ENCODE results near the gene PSMB7.
"Not testable (repeated sequence)": the region's sequence is repeated elsewhere in the genome, so short reads cannot be mapped to it uniquely, and the experiment has no call there.

Gene PSMB7

DNA sequence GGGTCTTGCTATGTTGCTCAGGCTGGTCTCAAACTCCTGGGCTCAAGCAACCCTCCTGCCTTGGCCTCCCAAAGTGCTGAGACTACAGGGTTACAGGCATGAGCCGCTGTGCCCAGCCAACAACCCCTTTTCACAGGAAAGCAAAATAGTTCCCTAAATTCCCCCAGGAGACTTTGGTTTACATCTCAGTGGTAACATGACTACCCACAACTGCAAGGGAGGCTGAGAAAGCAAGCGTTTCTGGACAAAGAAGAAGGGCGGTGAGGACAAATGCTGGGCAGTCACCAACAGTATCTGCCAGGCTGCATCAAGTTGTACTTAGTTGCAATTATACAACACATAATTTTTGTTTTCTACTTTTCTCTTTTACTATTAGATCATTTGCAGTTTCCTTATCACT is 27.6 kb upstream of the PSMB7 start:
- DNase-seq: no peak

- DNase-seq: no peak
These were observed 27.1 kb upstream of the PSMB7 start for GRCh38 chr9:124442379-124442778.

DNA sequence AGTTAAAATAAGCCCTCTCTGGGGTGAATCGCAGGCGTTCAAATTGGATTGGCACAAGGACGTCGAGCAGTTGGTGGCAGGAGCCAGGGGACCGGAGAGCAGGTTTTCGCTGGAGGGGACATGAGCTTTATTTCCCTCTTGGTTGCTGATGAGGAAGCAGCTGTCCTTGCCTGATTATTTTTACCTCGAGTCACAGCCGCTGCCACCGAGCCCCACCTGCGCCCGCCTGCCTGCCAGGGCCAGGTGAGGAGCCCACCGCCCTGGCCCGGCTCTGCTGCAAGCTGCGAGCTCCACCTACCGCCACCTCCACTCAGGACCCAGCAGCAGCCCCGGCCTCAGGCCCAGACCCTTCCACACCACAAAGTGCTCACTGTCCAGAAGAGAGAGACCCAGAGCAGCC is 26.0 kb upstream of the PSMB7 start:
- no peak for DNase-seq

DNA sequence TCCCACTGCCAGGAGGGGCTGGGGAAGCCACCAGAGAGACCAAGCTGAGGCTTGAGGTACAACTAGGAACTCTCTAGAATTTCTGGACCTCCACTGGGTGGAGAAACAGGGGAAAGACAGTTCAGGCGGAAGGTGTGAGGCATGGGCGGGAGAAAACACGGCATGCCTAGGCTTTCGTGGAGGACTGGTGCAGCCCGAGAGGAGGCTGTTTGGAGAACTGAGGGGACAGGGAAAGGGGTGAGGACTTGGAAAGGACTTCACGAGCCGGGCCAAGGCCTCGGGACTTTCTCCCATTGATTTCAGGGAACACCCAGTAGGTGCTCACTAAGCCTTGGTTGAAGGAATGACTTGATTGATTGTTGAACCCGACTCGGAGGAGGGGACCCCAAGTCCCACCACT is 25.5 kb upstream of the PSMB7 start:
- no peak for DNase-seq

GRCh38 chr9:124439686-124440243 is 24.5 kb upstream of the PSMB7 start:
- no peak for DNase-seq

DNA sequence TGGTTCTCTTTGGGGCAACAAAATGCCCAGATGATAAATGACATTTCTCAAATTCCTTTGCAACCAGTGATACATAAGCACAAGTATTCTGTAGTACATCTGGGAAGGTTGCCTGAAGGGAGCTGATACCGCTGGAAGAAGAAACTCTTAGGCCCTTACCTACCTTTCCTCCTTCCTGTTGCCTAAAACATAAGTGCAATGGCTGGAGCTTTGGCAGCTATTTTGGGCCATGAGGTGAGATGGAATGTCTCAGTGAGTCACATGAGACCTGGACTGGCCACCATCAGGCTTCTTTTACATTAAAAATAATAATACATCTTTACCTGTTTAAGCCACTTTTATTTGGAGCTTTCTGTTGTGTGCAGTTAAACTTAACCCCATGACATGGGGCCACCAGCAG is 23.8 kb upstream of the PSMB7 start:
- DNase-seq: no peak

DNA sequence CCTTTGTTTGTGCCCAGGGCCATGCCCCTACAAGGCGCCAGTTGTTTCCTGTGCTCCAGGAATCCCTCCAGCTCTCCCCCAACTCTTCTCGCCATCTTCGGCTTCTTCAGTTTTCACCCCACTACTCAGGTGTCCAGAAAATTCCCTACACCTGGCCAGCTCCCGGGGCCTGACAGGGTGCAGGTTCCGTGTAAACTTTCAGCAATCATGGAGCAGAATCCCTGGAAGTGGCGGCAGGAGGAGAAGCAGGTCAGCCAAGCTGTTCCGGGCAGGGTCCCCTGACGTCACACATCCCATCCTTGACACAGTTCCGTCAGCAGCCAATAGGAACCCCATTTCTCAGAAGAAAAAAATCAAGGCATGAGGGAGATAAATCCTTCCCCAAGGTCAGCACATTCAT is 22.8 kb upstream of the PSMB7 start:
- DNase-seq: no peak

- no peak for DNase-seq
These were observed 21.8 kb upstream of the PSMB7 start for GRCh38 chr9:124437086-124437485.

GRCh38 chr9:124436320-124436719 is 21.1 kb upstream of the PSMB7 start:
- DNase-seq: no peak

- no peak for DNase-seq
These were observed 14.3 kb upstream of the PSMB7 start for GRCh38 chr9:124429530-124429867.

DNA sequence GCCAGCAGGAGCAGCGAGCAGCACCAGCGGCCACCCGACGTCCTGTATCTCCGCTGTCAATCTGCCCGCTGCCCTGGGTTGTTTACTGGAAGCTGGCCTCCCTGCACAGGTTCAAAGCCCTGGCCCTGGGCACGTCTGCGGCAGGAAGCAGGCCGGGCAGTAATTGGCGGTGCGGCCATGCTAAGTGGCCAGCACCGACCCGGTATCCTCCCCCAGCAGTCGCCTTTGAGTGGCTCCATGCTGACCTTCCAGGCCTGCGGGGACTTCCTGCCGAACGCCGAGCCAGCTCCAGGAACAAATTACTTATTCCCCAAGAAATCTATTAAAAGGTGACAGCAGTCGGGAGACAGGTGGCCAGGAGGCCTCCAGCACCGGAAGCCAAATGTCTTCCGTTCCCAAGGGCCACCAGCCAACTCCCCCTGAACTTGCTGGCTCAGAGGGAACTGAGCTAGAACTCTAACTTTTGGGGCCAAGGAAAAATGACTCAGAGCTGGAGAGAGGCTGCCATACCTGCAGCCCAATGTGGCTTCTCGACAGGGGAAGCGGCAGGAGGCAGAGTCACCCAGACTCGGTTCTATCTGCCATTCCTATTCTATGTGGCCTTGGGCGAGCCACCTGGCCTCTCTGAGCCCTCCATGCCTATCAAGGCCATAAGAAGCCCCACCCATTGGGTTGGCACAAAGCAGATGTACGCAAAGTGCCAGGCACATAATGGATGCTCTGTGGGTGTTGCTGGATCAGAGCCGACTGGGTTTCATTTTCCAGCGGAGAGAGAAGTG is 13.7 kb upstream of the PSMB7 start:
- no peak for DNase-seq

- DNase-seq: no peak
These were observed 12.0 kb upstream of the PSMB7 start for GRCh38 chr9:124427281-124427680.

- no peak for DNase-seq
These were observed 11.1 kb upstream of the PSMB7 start for GRCh38 chr9:124426361-124426760.

DNA sequence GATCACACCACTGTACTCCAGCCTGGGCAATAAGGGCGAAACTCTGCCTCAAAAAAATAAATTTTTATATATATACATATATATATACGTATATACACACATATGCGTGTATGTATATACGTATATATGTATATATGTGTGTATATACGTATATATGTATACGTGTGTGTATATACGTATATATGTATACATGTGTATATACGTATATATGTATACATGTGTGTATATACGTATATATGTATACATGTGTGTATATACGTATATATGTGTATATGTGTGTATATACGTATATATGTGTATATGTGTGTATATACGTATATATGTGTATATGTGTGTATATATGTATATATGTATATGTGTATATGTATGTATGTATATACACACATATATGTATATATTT is 10.5 kb upstream of the PSMB7 start:
- DNase-seq: not testable (repeated sequence)

DNA sequence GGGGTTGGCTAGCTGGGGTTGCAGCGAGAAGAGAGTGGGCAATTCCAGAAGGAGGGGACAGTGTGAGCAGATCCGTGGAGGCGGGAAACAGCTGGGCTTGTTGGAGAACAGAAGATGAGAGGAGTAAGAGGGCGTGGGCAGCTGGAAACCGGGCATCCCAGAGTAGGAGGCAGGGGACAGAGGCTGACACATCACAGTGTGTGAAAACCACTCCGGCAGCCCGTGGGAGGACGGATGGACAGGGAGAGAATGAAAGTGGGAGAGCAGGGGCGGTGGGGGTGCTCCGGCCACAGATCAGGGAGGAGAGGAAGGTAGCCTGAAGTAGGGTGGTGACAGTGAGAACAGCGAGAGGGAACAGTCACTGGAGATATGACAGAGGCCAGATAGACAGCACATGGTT is 8.3 kb upstream of the PSMB7 start:
- DNase-seq: no peak

DNA sequence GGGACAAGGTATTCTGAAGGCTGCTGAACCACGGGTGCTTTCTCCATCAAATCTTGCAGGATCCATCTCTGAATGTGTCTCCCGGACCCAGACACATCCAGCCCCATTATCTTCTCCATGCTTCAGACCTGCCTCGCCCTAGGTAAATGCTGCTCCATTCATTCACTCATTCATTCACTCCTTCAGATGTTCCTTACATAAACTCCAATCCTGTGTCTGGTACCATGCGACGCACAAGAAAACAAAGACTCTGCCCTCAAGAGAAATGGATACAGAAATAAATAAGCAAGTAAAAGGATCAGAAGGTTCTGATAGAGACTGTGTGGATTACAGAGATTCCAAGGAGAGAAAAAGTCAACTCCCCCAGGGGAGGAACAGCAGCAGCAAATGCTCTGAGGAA is 7.9 kb upstream of the PSMB7 start:
- no peak for DNase-seq

- no peak for DNase-seq
These were observed 5.8 kb upstream of the PSMB7 start for GRCh38 chr9:124420991-124421543.

DNA sequence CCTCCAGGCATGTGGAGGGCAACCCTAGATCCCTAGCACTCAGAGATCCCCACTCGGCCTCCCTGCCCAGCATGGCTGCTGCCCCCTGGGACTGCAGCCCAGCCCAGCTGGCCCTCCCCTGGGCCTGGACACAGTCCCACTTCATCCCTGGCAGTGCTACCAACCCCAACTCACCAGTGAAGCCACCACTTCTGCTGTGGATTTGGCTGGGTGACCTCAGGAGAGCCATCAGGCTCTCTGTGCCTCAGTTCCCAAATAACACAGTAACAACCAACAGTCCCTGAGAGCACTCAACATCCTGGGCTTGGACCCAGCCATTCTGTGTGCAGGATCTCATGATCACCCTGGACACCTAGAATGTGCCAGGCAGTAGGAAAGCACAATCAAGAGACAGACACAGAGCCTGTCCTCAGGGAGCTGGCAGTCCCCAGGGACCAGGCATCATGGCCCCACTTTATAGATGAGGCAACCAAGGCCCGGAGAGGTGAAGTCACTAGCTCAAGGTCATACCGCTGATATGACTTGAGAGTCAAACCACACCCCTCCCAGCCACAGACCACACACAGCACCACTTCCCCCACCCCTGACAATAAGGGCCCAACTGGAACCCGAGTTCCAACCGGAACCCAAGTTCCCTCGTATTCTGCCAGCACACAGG is 4.7 kb upstream of the PSMB7 start:
- DNase-seq: no peak

DNA sequence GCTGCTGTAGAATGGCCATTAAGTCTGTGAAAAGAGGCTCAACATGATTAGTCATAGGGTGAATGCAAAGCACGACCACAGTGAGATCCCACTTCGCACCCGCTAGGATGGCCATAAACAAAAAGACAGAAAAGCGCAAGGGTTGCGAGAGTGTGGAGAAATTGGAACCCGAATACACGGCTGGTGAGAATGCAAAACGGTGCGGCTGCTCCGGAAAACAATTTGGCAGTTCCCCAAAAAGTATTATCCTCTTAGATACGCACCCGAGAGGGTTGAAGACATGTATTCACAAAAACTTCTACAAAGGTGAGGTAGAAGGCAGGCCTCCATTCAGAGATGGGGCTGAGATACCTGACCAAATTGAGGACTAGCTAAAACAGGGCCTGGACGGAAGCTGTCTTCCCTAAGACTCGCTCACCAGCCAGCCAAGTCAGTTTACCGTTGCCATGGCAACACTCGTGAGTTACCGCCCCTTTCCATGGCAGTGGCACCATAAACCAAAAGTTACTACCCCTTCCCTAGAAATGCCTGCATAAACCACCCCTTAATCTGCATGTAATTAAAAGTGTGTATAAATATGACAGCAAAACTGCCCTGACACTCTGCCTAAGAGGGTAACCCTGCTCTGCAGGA is 726 bp upstream of the PSMB7 start:
- no peak for DNase-seq

DNA sequence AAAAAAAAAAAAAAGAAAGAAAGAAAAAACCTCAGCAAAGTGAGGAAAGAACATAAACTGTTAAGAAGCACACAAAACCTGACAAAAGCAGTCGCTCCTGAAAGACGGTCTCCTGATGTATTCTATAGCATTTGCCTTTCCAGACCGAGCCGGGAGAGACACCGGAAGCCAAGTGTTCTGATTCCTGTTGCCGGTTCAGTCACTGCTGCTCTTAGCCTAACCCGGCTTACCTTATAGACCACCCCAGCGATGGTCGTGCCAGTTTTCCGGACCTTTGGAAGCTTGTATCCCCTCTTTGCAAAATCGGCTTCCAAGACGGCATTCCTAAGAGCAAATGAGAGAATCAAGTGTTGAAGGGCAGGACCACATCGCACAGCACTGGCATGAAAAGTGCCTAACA is 630 bp downstream of the PSMB7 start:
- DNase-seq: no peak

DNA sequence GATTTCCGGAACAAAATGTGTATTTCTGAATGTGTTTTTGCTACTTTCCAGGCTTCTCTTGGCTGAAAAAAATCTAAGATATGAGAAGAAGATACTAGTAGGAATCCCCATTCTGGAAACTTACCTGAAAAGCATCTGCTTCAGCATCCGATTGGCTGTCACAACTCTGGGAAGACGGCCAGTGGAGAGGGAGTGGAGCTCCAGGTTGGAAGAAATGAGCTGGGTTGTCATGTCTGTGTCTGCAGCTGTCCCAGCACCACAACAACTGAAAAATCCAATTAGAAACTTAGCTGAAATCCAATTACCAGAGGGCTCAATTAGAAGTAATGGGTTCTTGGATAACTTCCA is 3.0 kb downstream of the PSMB7 start:
- no peak for DNase-seq

DNA sequence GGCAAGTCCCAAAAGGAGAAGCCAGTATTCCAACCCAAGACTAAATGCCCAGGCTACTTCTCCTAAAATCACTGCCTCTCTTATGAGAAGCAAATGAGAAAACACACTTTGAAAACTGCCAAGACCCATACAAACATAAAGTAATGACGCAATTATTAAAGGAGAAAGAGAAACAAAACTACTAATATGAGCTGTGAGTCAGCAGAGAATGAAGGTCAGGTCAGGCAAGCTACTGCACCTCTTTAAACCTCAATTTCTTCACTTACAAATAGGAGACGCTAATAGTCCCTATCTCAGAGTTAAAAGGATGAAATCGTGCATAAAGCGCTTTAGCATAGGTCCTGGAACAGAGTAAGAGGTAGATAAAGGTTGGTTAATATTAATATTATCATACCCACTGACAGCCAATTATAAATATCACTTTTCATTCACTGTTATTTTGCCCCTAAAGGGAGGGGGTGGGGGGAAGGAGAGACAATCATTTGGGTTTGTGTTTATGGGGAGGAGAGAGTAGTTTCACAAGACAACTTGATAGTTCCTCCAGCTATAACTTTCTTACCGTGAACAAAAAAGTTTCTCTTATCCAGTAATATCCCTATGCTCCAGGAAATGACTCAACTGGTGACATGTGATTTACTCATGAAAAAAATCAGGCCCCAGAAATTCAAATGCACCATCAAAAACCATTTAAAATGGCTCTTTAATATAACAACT is 3.6 kb downstream of the PSMB7 start:
- DNase-seq: no peak

- no peak for DNase-seq
These were observed 4.8 kb downstream of the PSMB7 start for GRCh38 chr9:124410321-124410913.

All from activated CD4-positive, CD25-positive, alpha-beta regulatory T cell (primary cell).